ENCODE results near the gene ST7L.

ST7L gene

GRCh38 chr1:112514901-112515300 is 104.0 kb downstream of the ST7L start:
- DNase-seq: no peak

GRCh38 chr1:112513112-112513870 is 105.7 kb downstream of the ST7L start:
- DNase-seq: no peak

- DNase-seq: no peak
These were observed 107.0 kb downstream of the ST7L start for GRCh38 chr1:112511897-112512296.

- DNase-seq: no peak
These were observed 108.6 kb downstream of the ST7L start for GRCh38 chr1:112510340-112510739.

GRCh38 chr1:112509660-112510178 is 109.2 kb downstream of the ST7L start:
- DNase-seq: no peak

- DNase-seq: peak; percentile 26
These were observed 109.8 kb downstream of the ST7L start for GRCh38 chr1:112509005-112509659.

GRCh38 chr1:112508278-112509004 is 110.5 kb downstream of the ST7L start, which contains the start of gene WNT2B:
Gene WNT2B (plus strand): TSS chr1:112508965. CDS start chr1:112509263, 298 bp downstream.
- DNase-seq: peak; percentile 57

- peak; percentile 44 for DNase-seq
These were observed 111.0 kb downstream of the ST7L start for GRCh38 chr1:112507921-112508277.

- no peak for DNase-seq
These were observed 111.6 kb downstream of the ST7L start for GRCh38 chr1:112507336-112507735.

GRCh38 chr1:112506731-112507130 is 112.2 kb downstream of the ST7L start:
- DNase-seq: no peak

- no peak for DNase-seq
These were observed 112.6 kb downstream of the ST7L start for GRCh38 chr1:112506306-112506705.

- DNase-seq: no peak
These were observed 113.1 kb downstream of the ST7L start for GRCh38 chr1:112505878-112506277.

- DNase-seq: no peak
These were observed 113.5 kb downstream of the ST7L start for GRCh38 chr1:112505400-112505785.

- no peak for DNase-seq
These were observed 114.1 kb downstream of the ST7L start for GRCh38 chr1:112504661-112505399.

GRCh38 chr1:112504001-112504660 is 114.8 kb downstream of the ST7L start:
- DNase-seq: no peak

- DNase-seq: no peak
These were observed 116.1 kb downstream of the ST7L start for GRCh38 chr1:112502826-112503225.

GRCh38 chr1:112501810-112502641 is 116.9 kb downstream of the ST7L start:
- peak; percentile 67 for DNase-seq

- no peak for DNase-seq
These were observed 122.7 kb downstream of the ST7L start for GRCh38 chr1:112496290-112496689.

- no peak for DNase-seq
These were observed 125.6 kb downstream of the ST7L start for GRCh38 chr1:112493351-112493750.

- DNase-seq: no peak
These were observed 126.9 kb downstream of the ST7L start for GRCh38 chr1:112492076-112492475.

- no peak for DNase-seq
These were observed 130.8 kb downstream of the ST7L start for GRCh38 chr1:112488141-112488540.
